Activated B cell treated with CpG ODN at 0.5 μM for 24 hours (primary cell): ENCODE results near the gene EVL. TPM values are rescaled to one million over a fixed set of nuclear protein-coding genes. Genes with fewer than 3 reads are reported as not detected.

ENCODE experiments used
- ATAC-seq: fragments of 200-7000 bp; cut with Tn5 transposase; one replicate; pipeline ENCODE4 v1.10.0; 2021; ENCODE audit warnings: low read depth, mild to moderate bottlenecking, moderate library complexity
- CTCF ChIA-PET: fragments of 350-600 bp; sonication (Branson Sonifier 250); formaldehyde crosslinking; loops from one replicate; lab custom pipeline; 2021; ENCODE audit warnings: antibody characterized with exemption; lab: Charles Lee
- POLR2A ChIA-PET: fragments of 350-600 bp; sonication (Branson Sonifier 250); formaldehyde crosslinking; loops from one replicate; lab custom pipeline; 2021; ENCODE audit warnings: antibody characterized with exemption; lab: Charles Lee
- DNase-seq: peaks from one replicate; pipeline ENCODE4 v3.0.0; 2022
- H3K27ac Mint-ChIP-seq: one replicate; pipeline ENCODE4 v1.8.0; 2020; ENCODE audit warnings: mixed read lengths
- H3K27me3 Mint-ChIP-seq: one replicate; pipeline ENCODE4 v1.8.0; 2021; ENCODE audit warnings: mixed read lengths
- H3K36me3 Mint-ChIP-seq: one replicate; pipeline ENCODE4 v1.8.0; 2021; ENCODE audit warnings: low read depth, mixed read lengths
- H3K4me1 Mint-ChIP-seq: one replicate; pipeline ENCODE4 v1.8.0; 2021; ENCODE audit warnings: mixed read lengths
- H3K4me3 Mint-ChIP-seq: one replicate; pipeline ENCODE4 v1.8.0; 2020; ENCODE audit warnings: mild to moderate bottlenecking, mixed read lengths
- H3K9me3 Mint-ChIP-seq: one replicate; pipeline ENCODE4 v1.8.0; 2020; ENCODE audit warnings: mixed read lengths
- CTCF ChIP-seq: fragments of 200-600 bp; IDR thresholded peaks from one replicate; pipeline ENCODE4 v1.8.0; 2022; ENCODE audit warnings: antibody characterized with exemption, mild to moderate bottlenecking
- intact Hi-C: fragments of 100-400 bp; cut with micrococcal nuclease; formaldehyde crosslinking; loops from one replicate; pipeline ENCODE4 v1.15.1; 2024
- total RNA-seq: library from RNA; stranded (reverse); gene quantifications from 2 replicates; pipeline ENCODE4 v1.2.3, GENCODE V29; 2022

EVL gene
- total RNA-seq, 1 donor from 2014 or later: 272 TPM

- no peak overlapping the region for H3K27ac Mint-ChIP-seq
- CTCF ChIA-PET: no interaction called here
- ATAC-seq (no peak), DNase-seq (no peak)
- H3K9me3 Mint-ChIP-seq: no peaks in the 10 kb centered on the region
- H3K4me1 Mint-ChIP-seq: peaks cover 20% of the 10 kb centered on the region
- H3K27me3 Mint-ChIP-seq: no peaks in the 10 kb centered on the region
- POLR2A ChIA-PET: no interaction called here
- intact Hi-C loops: no loop called here
- H3K4me3 Mint-ChIP-seq: no peak overlapping the region
- TF ChIP-seq CTCF: no peak
- H3K36me3 Mint-ChIP-seq: peaks cover 65% of the 10 kb centered on the region
These were observed 77.1 kb downstream of the EVL start for GRCh38 chr14:100142073-100143040.

GRCh38 chr14:100143523-100143922 lies 78.3 kb downstream of the EVL start:
- CTCF ChIA-PET: no interaction called here
- H3K36me3 Mint-ChIP-seq: peaks cover 53% of the 10 kb centered on the region
- intact Hi-C loops: no loop called here

GRCh38 chr14:100143934-100144333 lies 78.7 kb downstream of the EVL start:
- Mint-ChIP-seq H3K36me3 (peaks cover 49% of the 10 kb centered on the region), H3K4me1 (peaks cover 29% of the 10 kb centered on the region), H3K27ac (no peak overlapping the region), H3K9me3 (no peaks in the 10 kb centered on the region), H3K27me3 (no peaks in the 10 kb centered on the region), H3K4me3 (no peak overlapping the region)
- ATAC-seq (no peak), DNase-seq (no peak)
- intact Hi-C loops: no loop called here
- ChIA-PET CTCF (no interaction called here), POLR2A (no interaction called here)
- TF ChIP-seq CTCF: no peak

More at GRCh38 chr14:100143523-100143922, 78.3 kb downstream of the EVL start:
- Mint-ChIP-seq H3K4me1 (peaks cover 28% of the 10 kb centered on the region), H3K9me3 (no peaks in the 10 kb centered on the region), H3K27ac (no peak overlapping the region), H3K27me3 (no peaks in the 10 kb centered on the region), H3K4me3 (no peak overlapping the region)
- ATAC-seq (no peak), DNase-seq (no peak)
- TF ChIP-seq CTCF: no peak
- POLR2A ChIA-PET: no interaction called here

GRCh38 chr14:100144645-100144995 lies 79.4 kb downstream of the EVL start:
- no peaks in the 10 kb centered on the region for H3K27me3 Mint-ChIP-seq
- ChIA-PET POLR2A (no interaction called here), CTCF (no interaction called here)
- DNase-seq (no peak), ATAC-seq (no peak)
- H3K9me3 Mint-ChIP-seq: no peaks in the 10 kb centered on the region
- peaks cover 29% of the 10 kb centered on the region for H3K4me1 Mint-ChIP-seq
- intact Hi-C loops: no loop called here
- peaks cover 42% of the 10 kb centered on the region for H3K36me3 Mint-ChIP-seq
- no peak overlapping the region for H3K27ac Mint-ChIP-seq
- H3K4me3 Mint-ChIP-seq: no peak overlapping the region
- TF ChIP-seq CTCF: no peak

GRCh38 chr14:100144996-100145646 lies 79.9 kb downstream of the EVL start:
- no peaks in the 10 kb centered on the region for H3K9me3 Mint-ChIP-seq
- H3K27me3 Mint-ChIP-seq: no peaks in the 10 kb centered on the region
- POLR2A ChIA-PET: no interaction called here
- H3K27ac Mint-ChIP-seq: no peak overlapping the region
- DNase-seq (no peak), ATAC-seq (no peak)
- TF ChIP-seq CTCF: no peak
- peaks cover 37% of the 10 kb centered on the region for H3K36me3 Mint-ChIP-seq
- CTCF ChIA-PET: interaction anchor here (2.2 kb wide), 1 partner anchor 48 kb away, joined by 21 read pairs; no protein-coding TSS in a partner anchor
- intact Hi-C loops: no loop called here
- H3K4me1 Mint-ChIP-seq: peaks cover 29% of the 10 kb centered on the region
- no peak overlapping the region for H3K4me3 Mint-ChIP-seq
